Activated effector memory CD4-positive, alpha-beta T cell treated with Interleukin-2 at 50 U/mL for 16 hours (primary cell): ENCODE data around the gene RPS18.

Experiments
- DNase-seq: peaks from one replicate; pipeline ENCODE4 v3.0.0-alpha.2; 2020

The RPS18 gene

DNA sequence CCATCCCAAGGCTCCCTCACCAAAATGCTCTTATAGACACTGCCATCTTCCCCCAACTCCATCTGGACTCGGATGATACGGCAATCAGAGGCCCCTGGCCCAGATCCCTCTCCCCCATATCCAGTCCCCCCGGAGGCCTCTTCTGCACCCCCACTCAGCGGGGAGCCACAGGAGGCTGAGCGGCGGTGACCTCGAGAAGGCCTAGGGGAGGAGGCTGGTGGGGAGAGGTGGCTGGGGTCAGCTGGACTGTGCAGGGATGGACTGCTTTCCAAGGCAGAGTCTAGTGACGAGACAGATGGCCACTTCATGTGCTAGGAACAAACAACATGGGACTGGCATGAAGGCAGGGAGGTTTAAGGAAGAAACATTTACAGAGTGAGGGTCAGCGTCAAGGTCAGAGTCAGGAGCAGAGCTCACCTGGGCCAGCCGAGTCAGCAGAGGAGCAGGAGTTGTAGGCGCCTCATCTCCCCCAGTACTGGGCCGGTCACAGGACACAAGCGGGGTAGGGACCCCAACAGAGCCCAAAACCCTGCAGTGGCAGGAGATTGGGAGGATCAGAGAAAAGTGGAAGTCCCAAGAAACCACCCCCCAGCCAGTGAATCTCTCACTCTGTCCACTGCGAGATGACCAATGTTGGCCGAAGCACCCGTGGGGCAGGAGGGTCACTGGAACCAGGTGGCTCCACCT, 21.3 kb downstream of the RPS18 start:
- DNase-seq = no peak

DNA sequence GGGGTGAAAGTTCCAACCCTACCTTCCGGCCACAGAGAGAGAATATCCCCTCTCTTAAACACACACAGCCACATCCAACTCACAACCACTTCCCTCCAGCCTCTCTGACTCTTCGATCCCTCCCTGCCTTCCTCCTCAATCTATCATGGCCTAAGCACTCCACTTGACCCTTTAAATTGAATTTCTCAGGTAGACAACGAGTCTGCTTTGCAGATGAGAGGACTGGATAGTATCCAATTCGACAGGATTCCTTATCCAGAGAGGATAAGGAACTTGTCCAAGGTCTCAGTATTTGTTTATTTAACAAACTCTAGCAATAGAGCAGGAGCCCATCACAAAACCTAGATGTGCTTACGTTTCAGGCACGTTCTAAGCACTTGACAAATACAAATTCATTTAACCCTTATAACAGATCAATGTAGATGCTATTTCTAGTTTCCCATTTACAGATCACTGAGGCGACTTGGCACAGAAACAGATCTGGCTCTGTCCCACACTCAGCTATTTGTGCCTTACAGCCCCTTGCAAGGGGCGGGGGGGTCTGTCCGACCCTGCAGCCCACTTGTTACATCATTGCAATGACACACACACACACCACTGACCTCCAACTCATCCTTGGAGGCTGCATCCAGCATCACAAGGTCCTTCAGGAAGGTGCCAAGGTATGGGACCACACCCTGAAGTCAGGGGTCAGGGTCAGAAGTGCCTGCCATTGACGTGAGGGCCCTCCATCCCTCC, 22.4 kb downstream of the RPS18 start:
- DNase-seq = no peak

DNA sequence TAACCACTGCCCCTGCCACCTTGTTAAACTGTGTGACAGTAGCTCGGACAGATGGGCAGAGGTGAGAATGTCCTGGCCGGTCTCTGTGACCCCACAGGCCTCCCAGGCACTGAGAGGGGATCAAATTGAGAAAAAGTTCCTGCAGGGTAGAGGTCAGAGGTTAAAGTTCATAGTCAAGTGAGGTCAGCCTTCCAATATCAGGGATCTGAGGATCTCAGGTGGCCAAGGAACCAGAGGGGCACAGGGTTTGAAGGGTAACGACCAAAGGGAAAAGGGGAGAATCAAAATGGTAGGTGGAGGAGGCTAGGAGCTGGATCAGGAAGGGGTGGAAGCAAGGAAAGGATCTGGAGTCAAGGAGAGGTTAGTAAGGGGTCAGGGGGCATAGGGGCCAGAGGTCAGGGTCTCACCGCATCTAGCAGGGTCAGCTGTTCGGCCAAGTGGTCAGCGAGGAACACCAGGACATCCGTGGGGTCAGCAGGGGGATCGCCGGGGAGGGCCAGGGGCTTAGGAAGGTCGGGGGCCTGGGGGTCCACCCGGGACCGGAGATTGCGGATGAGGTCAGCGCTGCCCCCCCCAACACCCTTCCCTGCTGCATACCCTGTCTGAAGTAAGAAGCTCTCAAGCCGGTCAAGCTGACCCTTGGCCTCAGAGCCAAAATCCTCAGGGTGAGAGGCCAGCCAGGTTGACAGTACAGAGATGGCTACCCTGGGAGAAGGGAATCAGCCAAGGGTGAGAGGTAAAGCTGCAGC, 23.9 kb downstream of the RPS18 start:
- DNase-seq = no peak

DNA sequence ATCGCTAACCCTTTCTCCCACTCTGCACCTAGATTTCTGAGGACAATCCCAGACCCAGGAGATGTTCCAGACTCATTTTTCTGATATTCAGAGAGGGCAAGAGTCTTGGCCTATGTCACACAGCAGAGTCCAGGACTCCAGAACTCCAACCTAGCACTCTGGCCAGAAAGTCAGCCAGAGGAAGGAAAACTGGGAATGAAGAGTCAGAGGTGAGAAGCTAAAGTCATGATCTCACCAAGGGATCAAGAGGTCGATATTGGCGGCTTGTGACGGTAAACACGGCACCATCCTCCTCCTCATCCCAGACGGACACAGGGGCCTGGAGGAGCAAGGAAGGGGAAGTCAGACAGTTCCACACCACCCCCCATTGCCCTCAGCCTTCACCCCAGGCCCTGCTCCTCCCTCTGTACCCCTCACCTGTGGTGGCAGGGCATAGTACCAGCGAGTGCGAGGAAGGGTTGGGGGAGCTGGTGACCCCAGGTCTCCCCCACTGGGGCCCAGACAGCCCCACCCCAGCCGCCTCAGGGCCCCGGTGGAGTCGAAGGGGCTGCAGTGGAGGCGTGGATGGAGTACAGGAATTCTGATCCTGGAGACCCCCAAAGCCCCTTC, 25.0 kb downstream of the RPS18 start:
- no peak for DNase-seq

DNA sequence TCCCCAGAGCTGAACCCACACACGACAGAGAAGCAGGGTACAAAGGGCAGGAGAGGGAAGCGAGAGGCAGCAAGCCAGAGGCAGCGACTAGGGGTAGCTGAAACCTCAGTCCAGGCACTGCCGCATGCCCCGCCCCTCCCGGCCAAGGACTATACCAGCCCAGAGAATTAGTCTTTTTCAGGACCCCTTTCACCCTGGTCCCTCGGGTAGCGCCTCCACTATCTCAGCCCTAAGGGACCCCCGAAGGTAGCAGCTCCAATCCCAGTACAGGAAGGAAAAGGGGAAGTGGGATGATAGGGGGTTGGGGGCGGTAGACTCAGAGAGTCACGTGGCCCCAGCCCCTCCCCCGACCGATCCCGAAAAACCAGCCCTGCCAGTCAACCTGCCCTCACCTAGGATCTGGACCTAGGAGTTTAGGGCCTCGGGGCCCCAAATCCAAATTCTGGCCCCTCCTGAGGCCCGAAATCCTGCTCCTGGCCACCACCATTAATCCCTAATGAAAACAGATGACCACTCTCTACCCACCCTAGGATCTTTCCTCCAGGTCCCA, 25.6 kb downstream of the RPS18 start:
- DNase-seq = no peak

DNA sequence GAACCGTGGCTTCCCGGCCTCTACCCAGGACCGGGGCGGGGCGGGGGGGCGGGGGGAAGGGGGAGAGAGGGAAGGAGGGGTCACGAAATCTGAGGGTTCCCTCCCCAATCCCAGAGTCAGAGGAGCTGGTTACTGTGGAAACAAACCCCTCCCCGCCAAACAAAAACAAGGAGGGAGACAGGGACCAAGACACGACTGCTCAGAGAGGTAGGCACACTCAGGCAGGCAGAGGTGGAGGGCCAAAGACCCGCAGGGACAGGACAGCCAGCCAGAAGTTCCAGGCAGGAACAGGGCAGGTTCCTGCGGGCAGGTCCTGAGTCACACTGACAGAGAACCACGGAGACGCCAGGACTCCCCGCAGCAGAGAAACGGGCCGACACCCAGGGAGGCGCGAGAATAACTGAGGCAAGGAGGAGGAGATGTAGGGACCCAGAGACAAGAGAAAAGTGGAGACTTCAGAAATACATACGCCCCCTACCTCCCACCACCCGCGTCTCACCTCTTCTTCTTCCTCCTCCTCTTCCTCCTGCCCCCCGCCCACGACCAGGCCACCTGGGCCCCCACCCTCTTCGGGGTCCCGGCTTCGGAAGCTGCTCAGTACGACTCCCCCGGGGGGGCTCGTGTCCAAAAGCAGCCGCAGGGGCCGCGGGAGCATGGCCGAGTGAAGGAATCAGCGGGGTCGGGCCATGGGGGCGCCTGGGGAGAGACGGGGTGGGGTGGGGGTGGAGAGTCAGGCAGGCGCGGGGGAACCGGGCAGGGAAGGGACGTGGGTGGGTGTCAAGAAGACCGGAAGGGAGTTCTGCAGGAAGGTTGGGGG, 26.3 kb downstream of the RPS18 start:
- peak; percentile 31 for DNase-seq

DNA sequence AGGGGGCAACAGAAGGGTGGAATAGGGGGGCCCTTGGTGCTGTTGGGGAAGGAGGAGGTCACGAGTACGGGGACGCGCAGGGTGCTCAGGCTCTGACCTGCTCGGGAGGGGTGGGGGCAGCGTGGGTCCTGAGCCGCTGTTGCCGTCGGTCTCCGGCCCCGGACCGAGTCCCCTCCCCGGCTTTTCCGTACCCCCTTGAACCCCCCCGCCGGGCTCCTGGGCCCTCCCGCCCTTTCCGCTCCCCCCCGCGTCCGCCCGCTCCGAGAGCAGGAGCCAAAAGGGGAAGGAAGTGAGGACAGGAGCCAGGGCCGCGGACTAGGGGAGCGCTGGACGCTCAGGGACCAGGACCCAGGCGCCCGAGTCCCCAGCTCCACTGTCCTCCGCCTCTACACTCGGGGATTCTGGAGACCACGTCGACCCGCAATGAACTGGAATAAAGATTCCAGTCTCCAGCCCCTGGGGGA, 26.9 kb downstream of the RPS18 start, which contains the start of gene RGL2:
Gene RGL2, minus strand, starts transcription at position 170 of the 464 bp plus-strand sequence. CDS start 332 bp downstream, outside the sequence.
- DNase-seq = peak; percentile 62

DNA sequence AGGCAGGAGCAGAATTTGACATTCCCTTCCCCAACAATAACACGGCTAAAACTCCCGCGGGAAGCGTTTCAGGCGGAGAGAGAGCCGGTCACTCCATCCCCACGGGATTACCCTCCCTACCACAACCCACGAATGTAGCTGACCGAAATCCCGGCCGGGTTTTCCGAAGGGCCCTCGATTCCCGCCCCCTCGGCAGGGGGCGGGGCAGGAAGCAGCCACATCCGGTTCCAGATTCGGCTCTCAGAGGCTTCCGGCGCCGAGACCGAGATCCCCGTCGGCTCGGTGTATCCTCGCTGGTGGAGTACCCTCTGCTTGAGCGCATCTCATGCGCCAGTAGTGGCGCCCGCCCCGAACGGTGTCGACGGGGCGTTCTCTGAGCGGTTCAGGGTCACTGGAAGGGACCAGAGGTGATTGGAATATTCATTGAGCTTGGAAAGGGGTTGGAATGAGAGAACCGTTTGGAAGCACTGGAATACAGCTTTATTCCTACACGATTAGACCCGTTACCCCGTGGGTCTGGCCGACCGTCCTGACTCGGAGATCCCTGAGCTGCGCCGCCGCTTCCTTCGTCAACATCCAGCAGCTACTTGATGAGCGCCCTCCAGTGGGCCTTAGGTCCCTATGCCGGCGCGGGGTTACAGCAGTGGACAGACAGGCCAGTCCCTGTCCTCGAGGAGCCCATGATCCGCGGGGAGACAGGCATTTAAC, 27.5 kb downstream of the RPS18 start:
- peak; percentile 91 for DNase-seq

DNA sequence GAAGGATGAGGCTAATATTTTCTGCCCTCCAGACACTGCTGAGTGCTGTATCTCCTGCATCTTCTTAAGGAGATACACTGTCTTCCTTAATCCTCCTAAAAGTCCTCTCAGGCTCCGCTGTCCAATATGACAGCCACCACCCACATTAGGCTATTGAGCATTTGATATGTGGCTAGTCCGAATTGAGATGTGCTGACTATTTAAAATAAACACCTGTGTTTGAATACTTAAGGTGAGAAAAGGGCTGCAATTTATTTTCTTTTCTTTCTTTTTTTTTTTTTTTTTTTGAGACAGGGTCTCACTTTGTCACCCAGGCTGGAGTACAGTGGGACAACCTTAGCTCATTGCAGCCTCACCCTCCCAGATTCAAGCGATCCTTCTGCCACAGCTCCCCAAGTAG, 30.0 kb downstream of the RPS18 start:
- DNase-seq = no peak

DNA sequence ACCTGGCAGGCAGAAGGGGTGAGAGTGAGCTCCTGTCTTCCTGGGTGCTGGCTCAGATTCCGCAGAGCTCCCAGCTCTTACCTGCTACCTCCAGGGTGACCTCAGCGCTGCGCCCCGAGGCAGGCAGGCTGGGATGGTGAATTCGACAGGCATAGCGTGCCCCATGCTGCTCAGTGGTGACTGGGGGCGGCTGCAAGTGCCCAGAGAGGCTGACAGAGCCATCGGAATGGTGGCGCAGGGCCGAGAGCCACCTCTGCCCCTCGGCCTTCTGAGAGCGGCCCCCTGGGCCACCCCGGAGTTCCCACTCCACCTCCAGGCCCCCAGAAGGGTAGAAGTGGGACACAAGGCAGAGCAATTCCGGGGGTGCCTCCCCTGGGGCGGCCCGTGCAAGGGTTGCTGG, 32.3 kb downstream of the RPS18 start:
- DNase-seq = no peak

DNA sequence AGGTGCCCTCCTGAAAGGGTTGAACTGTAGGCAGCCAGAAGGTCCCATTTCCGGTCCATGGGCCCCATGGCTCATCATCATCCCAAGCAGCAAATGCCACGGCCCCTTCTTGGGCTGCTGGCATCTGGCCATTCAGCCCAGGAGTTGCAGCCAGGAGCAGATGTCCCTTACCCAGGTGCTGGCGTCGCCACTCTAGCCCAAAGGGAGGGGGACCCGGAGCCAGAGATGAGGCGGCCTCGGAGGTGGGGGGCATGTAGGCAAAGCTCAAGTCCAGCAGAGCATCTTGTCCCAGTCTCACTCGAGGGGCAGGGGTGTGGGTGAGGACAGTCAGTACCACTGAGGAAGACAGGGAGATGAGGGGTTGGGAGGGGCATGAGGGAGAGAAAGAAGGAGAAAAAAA, 33.2 kb downstream of the RPS18 start:
- DNase-seq = no peak

DNA sequence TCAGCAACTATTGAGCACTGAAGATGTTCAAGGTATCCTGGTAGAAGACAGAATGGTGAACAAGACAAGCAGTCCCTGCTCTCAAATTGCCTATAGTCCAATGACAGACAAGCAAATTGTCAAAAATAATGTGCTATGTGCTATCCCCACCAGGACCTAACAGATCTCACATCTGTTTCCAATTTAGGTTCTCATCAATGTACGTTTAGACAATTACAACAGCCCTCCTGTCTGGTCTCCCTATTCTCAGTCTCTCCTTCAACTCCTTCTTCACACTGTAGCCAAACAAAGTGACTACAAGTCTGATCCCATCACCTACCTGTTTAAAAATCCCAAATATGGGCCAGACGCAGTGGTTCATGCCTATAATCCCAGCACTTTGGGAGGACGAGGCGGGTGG, 34.5 kb downstream of the RPS18 start:
- no peak for DNase-seq

DNA sequence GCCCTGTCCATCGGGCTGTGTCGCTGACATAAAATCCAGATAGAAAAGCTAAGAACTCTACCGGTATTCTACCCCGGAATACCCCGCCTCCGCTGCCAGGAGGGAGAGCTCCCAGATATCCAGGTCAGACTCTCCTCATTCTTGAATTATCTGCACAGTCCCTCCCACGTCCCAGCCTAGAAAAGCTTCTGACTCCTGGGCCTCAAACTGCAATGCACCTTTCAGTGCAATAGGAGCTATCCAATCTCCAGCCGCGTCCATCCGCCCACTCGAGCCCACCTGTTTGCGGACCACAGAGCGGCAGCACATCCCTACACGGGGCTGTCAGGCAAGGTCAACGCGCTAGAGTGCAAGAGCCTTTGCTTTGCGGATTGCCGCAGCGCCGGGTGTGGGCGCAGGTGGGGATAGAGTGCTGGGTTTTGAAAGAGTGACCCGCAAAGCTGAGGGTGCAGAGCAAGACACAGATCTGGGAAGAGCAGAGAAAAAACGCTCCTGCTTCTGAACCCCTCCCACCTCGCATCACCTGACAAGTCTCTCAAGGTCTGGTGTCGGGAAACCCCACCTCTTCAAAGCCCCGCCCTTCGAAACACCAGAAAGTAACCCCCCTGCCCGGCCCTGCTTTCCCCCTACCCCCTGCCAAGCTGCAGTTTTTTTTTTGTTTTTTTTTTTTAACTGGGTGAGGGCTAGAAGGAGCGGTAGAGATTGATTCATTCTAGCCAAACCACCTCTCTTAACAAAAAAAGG, 40.7 kb downstream of the RPS18 start:
- DNase-seq = peak; percentile 69

DNA sequence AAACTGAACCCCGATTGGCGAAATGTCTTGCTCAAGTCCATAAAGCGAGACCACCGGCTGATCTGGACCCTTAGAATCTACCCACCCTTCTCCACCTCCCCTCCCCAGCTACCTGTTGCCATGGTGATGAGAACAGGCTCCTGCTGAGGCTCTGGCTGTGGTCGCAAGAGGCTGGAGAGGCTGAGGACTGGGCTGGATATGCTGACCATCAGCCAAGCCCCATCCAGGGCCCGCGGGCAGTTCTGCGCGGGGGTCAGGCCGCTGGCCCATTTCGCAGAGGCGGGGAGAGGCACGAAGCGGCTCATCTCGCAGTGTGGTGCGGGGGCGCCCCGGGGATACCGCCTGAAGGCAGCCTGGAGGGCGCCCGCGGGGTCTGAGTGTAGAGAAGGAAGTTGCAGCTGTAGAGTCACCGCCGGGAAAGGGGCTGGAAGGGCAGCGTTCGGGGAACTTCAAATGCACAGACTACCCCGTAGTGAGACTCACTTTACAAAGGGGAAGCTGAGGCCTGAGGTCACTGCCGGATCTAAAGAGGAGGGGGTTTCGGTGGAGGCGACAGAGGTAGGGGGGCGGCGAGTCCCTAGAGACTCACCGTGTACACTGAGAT, 41.3 kb downstream of the RPS18 start:
- peak; percentile 20 for DNase-seq

DNA sequence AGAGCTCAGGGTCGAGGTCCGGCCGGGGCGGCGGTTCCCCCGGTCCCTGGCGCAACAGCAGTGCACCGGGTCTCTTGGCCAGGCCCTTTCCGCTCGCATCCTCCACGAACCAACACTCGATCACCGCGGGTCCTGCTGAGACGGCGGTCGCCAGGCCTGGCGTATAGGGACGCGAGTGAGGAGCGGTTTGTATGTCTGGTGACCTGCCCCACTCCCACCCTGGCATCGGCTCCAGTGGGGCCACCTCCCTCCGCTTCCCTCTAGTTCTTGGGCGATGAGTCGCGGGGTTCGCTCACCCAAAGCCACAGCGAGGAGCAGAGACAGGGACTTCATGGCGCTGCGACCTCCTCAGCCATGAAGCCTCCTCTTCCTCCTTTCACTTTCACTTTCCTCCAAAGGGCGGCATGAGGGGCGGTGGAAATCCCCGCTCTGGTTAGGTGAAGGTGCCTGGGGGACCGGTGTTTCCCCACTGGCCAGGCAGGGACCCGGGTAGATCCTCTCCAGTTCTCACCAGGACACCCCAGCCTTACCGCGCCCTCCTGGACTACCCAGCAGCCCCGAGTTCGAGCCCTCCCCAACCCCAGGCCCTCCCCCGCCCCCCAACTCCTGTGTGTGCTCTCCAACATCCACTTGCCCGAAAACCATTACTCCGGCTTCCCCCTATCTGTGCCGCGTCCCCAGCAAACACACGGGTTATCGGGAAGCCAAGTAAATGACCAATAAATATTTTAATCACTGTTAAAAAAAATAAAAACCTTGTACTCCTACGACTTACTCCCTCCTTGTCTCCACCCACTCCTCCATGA, 42.0 kb downstream of the RPS18 start, which contains the start of gene TAPBP:
Gene TAPBP, minus strand, starts transcription at position 370 of the 806 bp plus-strand sequence. Its CDS starts 37 bp downstream, at position 333.
- peak; percentile 69 for DNase-seq

DNA sequence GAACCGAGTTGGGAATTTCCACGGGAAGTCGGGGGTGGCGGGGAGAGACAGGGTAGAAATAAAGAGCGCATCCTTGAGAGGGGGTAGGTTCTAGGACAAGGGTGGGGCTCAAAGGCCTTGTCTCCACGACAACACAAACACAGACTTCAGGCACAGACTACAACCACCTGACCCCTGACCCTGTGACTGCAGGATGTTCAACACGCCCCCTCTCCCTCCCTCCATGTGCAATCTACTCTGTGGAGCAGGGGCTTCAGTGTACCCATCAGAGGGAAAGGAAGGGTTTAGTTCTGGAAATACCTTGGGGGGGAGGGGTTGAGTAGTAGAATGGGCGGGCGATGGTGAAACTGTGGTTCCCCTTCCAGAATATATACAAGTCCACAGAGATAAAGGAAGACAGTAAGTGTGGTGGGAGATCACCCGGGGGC, 42.7 kb downstream of the RPS18 start:
- peak; percentile 48 for DNase-seq

DNA sequence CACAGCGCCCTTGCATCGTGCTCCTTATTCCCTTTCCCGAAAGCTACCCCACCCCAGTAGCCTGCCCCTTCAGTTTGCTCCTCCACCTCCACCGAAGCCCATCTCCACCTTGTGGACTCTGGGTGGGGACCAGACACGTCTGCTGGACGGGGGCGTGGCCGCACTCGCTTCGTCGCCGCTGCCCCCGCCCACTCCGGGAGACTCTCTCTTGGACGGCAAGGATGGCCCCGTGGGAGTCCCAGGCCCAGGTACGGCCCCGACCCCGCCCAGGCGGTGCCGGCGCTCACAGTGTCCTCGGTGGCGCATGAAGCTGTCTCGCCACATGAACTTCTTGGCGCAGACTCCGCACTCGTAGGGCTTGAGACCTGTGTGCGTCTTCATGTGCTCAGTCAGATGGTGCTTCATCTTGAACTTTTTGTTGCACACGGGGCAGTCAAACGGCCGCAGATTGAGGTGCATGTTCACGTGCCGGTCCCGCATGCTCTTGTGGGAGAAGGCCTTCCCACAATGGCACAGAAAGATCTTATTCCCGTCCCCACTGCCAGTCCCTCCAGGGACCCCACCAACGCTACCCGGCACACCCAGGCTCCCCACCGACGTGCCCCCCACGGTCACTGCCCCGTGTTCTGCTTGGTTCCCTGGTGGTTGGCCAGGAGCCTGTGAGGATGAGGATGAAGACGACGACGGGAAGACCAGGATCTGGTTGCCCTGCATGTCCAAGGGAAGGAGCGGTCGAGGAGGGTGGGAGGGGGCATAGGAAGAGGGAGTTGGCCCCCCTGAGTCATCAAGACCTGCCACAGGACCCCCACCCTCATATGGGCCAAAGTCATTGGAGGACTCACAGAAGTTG, 43.3 kb downstream of the RPS18 start:
- no peak for DNase-seq
